Natural killer cell (primary cell): ENCODE data around the gene GEN1. TPM values are rescaled to one million over a fixed set of nuclear protein-coding genes. Genes with fewer than 3 reads are reported as not detected.

Experiments
- ATAC-seq, 3 donors: fragments of 150-1000 bp in 2 of 3; fragments of 200-7000 bp in 1 of 3; cut with Tn5 transposase; 1 replicate in 1 of 3; 2 replicates in 2 of 3; pipeline ENCODE4 v1.10.0; 2021; ENCODE audit warnings: mild to moderate bottlenecking in 2 of 3, moderate library complexity in 2 of 3
- DNase-seq, 2 donors: peaks; one replicate each; pipeline versions ENCODE4 v3.0.0 to v3.0.0-alpha.2; 2013 to 2021; ENCODE audit warnings: mixed read lengths in 1 of 2
- H3K27ac ChIP-seq: one replicate; pipeline ENCODE4 v1.5.1; 2013; ENCODE audit warnings: mild to moderate bottlenecking, low read length
- H3K27me3 ChIP-seq: one replicate; pipeline ENCODE4 v1.6.1; 2013; ENCODE audit warnings: low read length; ENCODE audit not compliant: control insufficient read depth, insufficient read depth
- H3K36me3 ChIP-seq: one replicate; pipeline ENCODE4 v1.6.1; 2013; ENCODE audit warnings: low read length; ENCODE audit not compliant: control insufficient read depth, insufficient read depth
- H3K4me1 ChIP-seq: one replicate; pipeline ENCODE4 v1.6.1; 2013; ENCODE audit warnings: low read length; ENCODE audit not compliant: control insufficient read depth, insufficient read depth
- H3K4me3 ChIP-seq: one replicate; pipeline ENCODE4 v1.5.1; 2013; ENCODE audit warnings: low read length
- H3K9me3 ChIP-seq: one replicate; pipeline ENCODE4 v1.6.1; 2013; ENCODE audit warnings: low read length; ENCODE audit not compliant: control insufficient read depth, insufficient read depth
- H3K27ac Mint-ChIP-seq, 2 donors: one replicate each; pipeline ENCODE4 v1.8.0; 2022; ENCODE audit warnings: mild to moderate bottlenecking in 2 of 2, mixed read lengths in 2 of 2, moderate library complexity in 1 of 2
- H3K27me3 Mint-ChIP-seq, 2 donors: one replicate each; pipeline ENCODE4 v1.8.0; 2022; ENCODE audit warnings: low read depth in 2 of 2, mixed read lengths in 2 of 2
- H3K36me3 Mint-ChIP-seq: one replicate; pipeline ENCODE4 v1.8.0; 2022; ENCODE audit warnings: mixed read lengths
- H3K4me1 Mint-ChIP-seq, 2 donors: one replicate each; pipeline ENCODE4 v1.8.0; 2022; ENCODE audit warnings: mixed read lengths in 2 of 2
- H3K4me3 Mint-ChIP-seq: one replicate; pipeline ENCODE4 v1.8.0; 2022; ENCODE audit warnings: mild to moderate bottlenecking, moderate library complexity, mixed read lengths
- H3K9me3 Mint-ChIP-seq, 2 donors: one replicate each; pipeline ENCODE4 v1.8.0; 2022; ENCODE audit warnings: mixed read lengths in 2 of 2
- CTCF ChIP-seq: fragments of 200-600 bp; IDR thresholded peaks from one replicate; pipeline ENCODE4 v1.8.0; 2022; ENCODE audit warnings: antibody characterized with exemption
- WGBS: methylation state at CpG from one replicate; pipeline ENCODE4 v1.1.7; 2013; ENCODE audit warnings: missing lambda C conversion rate; ENCODE audit not compliant: insufficient coverage; 5-methylcytosine and 5-hydroxymethylcytosine counted together
- intact Hi-C: fragments of 100-400 bp; cut with micrococcal nuclease; formaldehyde crosslinking; loops from one replicate; pipeline ENCODE4 v1.14.2; 2022
- total RNA-seq, 4 donors: library from RNA; stranded (reverse); fragments of 120-200 nt in 1 of 4; gene quantifications; one replicate each; pipeline versions ENCODE4 v1.2.3 to v1.2.4, GENCODE V29; 2013 to 2022

GEN1 gene
- total RNA-seq, 3 donors from 2014 or later (not counting 1 experiment from before 2014, with no cell fraction given), result 11.1 to 19.0 (median 17.3) TPM

GRCh38 chr2:17709897-17710296 is 44.0 kb upstream of the GEN1 start:
- WGBS, result 98% methylated on average over 2 of the region's 2 CpGs
- Mint-ChIP-seq H3K9me3 (no peaks in the 10 kb centered on the region), H3K27me3 (no peaks in the 10 kb centered on the region), H3K4me1 (no peaks in the 10 kb centered on the region), H3K36me3 (no peaks in the 10 kb centered on the region), H3K27ac (no peak overlapping the region), H3K4me3 (no peak overlapping the region)
- no peak for DNase-seq
- no peaks in the 10 kb centered on the region for H3K27me3 ChIP-seq
- TF ChIP-seq CTCF, result no peak
- no peak for ATAC-seq
- H3K4me1 ChIP-seq, result no peaks in the 10 kb centered on the region
- H3K36me3 ChIP-seq, result peaks cover 56% of the 10 kb centered on the region
- no peak overlapping the region for H3K4me3 ChIP-seq
- H3K27ac ChIP-seq, result no peak overlapping the region
- intact Hi-C loops, result no loop called here
- no peaks in the 10 kb centered on the region for H3K9me3 ChIP-seq

GRCh38 chr2:17710547-17711248 is 43.2 kb upstream of the GEN1 start:
- Mint-ChIP-seq H3K4me1 (no peaks in the 10 kb centered on the region), H3K9me3 (no peaks in the 10 kb centered on the region), H3K27me3 (no peaks in the 10 kb centered on the region), H3K36me3 (no peaks in the 10 kb centered on the region), H3K4me3 (no peak overlapping the region), H3K27ac (no peak overlapping the region)
- DNase-seq (no peak), ATAC-seq (no peak)
- Histone ChIP-seq H3K36me3 (peaks cover 63% of the 10 kb centered on the region), H3K27ac (no peak overlapping the region), H3K27me3 (no peaks in the 10 kb centered on the region), H3K9me3 (no peaks in the 10 kb centered on the region), H3K4me3 (no peak overlapping the region), H3K4me1 (no peaks in the 10 kb centered on the region)
- intact Hi-C loops, result no loop called here
- TF ChIP-seq CTCF, result no peak
- WGBS, result 95% methylated on average over 7 of the region's 9 CpGs

- no peak for TF ChIP-seq CTCF
- intact Hi-C loops, result no loop called here
- Histone ChIP-seq H3K27ac (no peak overlapping the region), H3K27me3 (no peaks in the 10 kb centered on the region), H3K9me3 (no peaks in the 10 kb centered on the region), H3K4me3 (no peak overlapping the region), H3K36me3 (peaks cover 65% of the 10 kb centered on the region), H3K4me1 (no peaks in the 10 kb centered on the region)
- Mint-ChIP-seq H3K27me3 (no peaks in the 10 kb centered on the region), H3K4me3 (no peak overlapping the region), H3K27ac (no peak overlapping the region), H3K9me3 (no peaks in the 10 kb centered on the region), H3K4me1 (no peaks in the 10 kb centered on the region), H3K36me3 (no peaks in the 10 kb centered on the region)
- no peak for DNase-seq
- ATAC-seq, result no peak
- 100% methylated on average over 1 of the region's 1 CpG for WGBS
Measured at GRCh38 chr2:17713291-17713690, 40.6 kb upstream of the GEN1 start.

DNA sequence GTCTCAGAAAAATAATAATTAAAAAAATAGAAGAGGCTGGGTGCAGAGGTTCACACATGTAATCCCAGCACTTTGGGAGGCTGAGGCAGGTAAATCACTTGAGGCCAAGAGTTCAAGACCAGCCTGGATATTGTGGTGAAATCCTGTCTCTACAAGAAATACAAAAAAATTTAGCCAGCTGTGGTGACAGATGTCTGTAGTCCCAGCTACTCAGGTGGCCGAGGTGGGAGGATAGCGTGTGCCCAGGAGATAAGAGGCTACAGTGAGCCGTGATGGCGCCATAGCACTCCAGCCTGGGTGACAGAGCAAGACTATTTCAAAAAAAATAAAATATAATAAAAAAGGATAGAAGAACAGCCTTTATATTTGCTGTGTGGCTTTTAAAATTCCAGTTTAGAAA is 36.3 kb upstream of the GEN1 start:
- H3K9me3 Mint-ChIP-seq, result no peaks in the 10 kb centered on the region
- ATAC-seq, result no peak

More for the DNA sequence above, 36.3 kb upstream of the GEN1 start:
- WGBS, result 94% methylated on average over 3 of the region's 4 CpGs
- DNase-seq, result no peak
- no peaks in the 10 kb centered on the region for H3K9me3 ChIP-seq
- Mint-ChIP-seq H3K4me3 (no peak overlapping the region), H3K27me3 (no peaks in the 10 kb centered on the region), H3K4me1 (no peaks in the 10 kb centered on the region), H3K36me3 (no peaks in the 10 kb centered on the region), H3K27ac (no peak overlapping the region)
- H3K36me3 ChIP-seq, result peaks cover 65% of the 10 kb centered on the region
- no peak overlapping the region for H3K27ac ChIP-seq
- intact Hi-C loops, result loop anchor here (5.0 kb wide), 1 partner anchor 460 kb away; no protein-coding TSS in a partner anchor
- H3K4me1 ChIP-seq, result no peaks in the 10 kb centered on the region
- H3K4me3 ChIP-seq, result no peak overlapping the region
- TF ChIP-seq CTCF, result no peak
- H3K27me3 ChIP-seq, result no peaks in the 10 kb centered on the region
